GM21576 (cell line): Measurements from ENCODE around the gene SLC25A48.
"Not testable (repeated sequence)": the region's sequence is repeated elsewhere in the genome, so short reads cannot be mapped to it uniquely, and the experiment has no call there.

ENCODE experiments used
- ATAC-seq: cut with Tn5 transposase; IDR thresholded peaks from one replicate; pipeline ENCODE4 v1.9.1; 2021; ENCODE audit warnings: mild to moderate bottlenecking, moderate library complexity; ENCODE audit not compliant: unreplicated experiment

SLC25A48 gene

DNA sequence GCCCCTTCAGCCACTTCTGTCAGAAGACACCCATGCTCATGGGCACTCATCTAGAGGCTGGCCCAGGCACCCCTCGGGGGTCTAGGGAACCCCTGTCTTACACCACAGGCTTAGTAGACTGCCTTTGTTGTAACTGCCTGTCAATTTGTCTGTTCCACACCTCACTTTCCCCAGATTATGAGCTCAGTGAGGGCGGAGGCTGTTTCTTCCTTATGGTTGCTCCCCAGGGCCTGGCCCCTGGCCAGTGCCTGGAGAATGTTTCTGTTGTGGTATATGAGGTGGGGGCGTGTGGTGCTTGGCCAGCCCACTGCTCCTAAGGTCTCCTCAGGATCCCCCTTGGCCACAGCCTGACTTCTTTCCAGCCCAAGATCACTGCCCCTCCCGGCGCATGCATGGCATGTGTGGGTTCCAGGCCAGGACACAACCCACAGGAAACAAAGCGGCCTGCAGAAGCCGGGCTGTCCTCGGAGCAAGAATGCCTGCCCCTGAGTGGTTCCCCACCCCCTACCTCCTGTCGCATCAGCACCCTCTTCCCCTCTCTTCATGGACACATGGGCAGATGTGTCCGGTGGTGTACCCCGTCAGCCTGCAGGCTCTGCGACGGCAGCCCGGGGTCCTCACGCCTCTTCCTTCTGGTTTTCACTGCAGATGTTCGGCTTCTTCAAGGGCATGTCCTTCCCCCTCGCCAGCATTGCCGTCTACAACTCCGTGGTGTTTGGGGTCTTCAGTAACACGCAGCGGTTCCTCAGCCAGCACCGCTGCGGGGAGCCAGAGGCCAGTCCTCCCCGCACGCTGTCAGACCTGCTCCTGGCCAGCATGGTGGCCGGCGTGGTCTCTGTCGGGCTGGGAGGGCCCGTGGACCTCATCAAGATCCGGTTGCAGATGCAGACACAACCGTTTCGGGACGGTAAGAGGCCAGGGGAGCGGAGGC, 17.7 kb downstream of the SLC25A48 start:
- no peak for ATAC-seq

DNA sequence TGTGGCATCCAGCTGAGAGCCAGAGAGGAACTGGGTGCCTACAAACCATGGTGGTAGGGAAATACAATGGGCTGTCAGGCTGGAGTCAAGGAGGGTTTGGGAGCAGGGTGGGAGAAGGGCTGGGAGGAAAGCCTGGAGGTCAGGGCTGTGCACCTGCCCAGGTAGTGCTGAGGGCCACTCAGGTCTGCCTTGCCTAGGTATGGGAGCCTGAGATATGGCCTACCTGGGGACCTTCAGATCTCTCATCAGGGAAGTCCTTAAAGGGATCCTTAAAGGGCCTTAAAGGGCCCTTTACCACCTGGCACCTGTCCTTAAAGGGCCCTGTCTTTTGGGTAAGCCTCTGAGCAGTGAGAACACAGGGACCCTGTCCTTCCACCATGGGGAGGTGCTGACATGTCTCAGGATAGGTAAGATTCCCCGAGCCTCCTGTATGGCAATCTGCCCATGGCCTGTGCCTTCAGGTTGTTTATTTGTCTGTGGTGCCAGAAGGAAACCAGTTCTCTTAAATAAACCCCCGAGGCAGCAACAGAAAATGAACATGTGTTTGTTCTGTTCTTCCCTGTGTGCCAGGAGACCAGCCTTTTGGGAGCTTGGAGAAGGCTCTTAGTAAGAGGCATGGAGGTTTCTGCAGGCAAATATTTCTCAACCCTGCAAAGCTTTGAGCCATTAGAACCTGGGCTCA, 23.3 kb downstream of the SLC25A48 start:
- ATAC-seq: no peak

DNA sequence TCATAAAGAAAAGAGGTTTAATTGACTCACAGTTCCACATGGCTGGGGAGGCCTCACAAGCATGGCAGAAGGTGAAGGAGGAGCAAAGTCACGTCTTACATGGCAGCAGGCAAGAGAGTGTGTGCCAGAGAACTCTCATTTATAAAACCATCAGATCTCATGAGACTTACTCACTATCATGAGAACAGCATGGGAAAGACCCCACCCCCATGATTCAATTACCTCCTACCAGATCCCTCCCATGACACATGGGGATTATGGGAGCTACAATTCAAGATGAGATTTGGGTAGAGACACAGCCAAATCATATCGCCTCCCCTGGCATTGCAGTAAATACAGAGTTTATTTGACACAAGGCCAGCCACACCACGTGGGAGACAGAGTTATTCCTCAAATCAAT, 24.7 kb downstream of the SLC25A48 start:
- ATAC-seq: not testable (repeated sequence)

DNA sequence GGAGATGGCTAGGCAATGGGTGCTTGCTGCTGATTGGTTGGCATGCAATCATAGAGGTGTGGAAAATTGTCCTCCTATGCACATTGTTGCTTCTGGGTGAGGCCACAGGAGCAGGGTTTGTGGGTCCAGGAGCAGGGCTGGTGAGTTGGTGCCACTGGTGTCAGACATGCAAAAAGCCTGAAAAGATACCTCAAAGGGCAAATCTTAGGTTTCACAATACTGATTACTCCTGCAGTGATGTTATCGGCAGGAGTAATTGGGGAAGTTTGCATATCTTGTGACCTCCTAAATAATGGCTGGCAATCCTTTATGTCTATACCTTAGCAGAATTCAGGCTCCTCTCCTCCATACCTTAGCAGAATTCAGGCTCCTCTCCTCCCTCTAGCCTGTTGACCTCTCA, 25.2 kb downstream of the SLC25A48 start:
- no peak for ATAC-seq

DNA sequence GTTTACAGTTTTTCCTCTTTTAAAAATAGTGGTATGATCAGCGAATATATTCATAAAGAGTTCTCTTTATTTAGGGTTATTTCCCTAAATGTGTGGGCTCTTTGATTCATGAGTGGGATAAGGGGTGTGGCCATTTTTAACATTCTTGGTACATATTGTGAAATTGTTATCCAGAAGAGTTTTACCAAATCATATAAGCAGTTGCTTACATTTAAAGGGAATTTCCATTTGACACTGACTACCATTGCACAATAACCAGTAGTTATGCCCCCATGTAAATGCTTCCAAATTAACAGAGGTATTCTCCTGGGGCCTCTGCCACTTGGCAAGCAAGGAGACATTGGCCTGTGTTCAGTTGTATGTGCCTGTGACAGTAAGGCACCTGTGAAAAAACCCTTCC, 27.2 kb downstream of the SLC25A48 start:
- ATAC-seq: no peak

DNA sequence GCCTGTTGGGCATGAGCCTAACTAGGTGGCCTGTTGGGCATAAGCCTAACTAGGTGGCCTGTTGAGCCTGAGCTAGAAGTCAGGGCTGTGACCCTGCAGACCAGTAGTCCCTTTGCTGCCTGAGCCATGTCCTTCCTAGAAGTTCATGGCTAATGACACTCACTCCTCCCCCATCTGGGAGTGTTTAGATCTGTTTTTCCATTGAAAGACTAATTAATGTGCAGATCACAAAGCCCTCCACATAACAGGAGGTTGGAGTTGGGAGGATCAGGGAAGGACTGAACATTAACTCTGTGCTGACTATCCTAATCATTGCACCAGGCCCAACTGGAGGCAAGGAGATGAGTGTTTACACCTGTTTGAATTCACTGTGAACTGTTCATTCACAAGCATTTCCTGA, 27.6 kb downstream of the SLC25A48 start:
- no peak for ATAC-seq

DNA sequence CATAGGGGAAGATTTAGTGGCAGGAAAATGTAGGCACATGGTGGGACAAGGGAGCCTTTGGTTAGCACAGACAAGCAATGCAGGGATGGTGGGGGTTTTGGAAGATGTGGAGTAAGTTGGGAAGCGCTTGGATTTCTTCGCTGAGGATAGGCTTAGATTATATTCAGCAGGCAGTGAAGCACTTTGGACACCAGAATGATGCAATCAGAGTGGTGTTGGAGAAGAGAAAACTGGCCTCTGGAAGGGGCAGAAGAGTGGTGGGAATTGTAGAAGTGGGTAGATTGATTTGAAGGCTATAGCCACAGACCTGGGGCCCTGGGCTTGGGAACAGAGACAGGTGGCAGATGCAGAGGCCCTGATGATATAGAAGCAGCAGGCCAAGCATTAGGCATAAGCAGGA, 28.3 kb downstream of the SLC25A48 start:
- ATAC-seq: no peak

DNA sequence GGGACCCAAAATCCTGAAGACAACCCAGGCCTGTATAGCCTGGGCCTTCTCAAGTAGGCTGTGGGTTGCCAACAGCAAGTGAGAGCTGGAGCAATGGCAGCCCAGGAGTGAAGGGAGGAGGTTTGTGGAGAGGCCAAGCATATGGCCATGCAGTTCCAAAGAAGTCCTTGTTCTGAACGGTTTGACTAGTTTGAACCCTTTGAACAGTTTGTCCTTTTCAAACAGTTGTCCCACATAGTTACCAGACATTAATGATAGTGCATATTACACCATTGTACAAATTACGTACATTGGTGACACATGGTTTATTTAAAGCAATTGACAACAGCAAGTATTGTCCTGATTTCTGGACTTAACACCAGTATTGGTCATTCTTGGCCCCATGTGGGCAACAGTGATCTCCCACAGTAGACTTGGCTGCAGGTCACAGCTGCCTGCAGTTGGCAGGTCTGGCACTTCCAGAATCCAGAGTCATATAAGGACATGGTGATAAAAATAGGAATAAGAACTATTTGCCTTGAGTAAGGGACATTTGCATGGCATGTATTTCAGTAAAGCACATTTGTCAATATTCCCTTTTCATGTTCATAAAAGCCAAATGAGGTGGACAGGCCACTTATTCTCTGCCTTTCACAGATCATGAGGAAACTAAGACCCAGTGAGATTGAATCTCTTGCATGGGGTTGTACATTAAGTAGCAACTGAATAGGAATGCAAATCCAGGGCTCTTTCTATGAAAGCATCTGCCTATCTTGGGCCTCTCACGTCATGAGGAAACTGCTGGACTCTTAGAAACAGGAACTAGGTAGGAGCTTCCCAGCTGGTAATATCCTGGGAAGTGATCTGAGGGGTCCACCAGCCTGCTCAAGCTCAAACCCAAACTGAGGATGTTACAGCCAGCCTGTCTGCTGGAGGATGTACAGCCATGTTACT, 30.3 kb downstream of the SLC25A48 start:
- ATAC-seq: no peak

DNA sequence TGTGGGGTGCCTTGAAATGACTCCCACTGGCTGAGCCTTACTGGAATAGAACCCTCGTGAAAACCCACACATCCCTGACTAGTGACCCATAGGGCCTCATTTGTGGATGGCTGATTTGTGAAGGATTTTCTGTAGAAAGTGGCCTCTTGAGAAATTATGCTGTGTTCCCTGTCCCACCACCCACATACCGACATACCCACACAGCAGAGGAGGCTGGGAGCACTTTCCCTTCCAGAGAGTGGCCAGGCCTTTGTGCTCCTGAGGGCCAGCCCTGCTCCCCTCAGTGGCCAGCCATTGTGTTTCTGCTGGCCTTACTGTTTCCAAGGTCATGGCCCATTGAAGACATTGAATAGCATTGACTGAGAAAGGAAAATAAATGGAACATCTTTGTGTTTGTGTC, 31.6 kb downstream of the SLC25A48 start:
- ATAC-seq: no peak

DNA sequence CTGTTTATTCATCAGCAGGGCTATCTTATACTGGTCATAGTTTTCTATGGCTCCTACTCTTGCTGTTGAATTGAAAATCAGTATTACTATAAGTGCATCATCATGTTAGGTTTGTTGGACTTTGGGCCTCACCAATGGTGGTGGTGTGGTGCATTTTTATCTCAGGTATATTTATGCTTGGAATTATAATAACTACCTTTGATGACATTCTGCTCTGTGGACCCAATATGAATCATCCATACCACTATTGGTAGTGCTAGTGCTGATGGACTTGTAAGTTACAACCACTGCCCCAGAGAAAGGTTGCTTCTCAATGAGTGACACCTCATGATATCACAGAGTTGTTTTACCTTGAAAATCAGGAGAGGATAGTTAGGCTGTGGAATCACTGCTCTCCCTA, 33.1 kb downstream of the SLC25A48 start:
- ATAC-seq: no peak

DNA sequence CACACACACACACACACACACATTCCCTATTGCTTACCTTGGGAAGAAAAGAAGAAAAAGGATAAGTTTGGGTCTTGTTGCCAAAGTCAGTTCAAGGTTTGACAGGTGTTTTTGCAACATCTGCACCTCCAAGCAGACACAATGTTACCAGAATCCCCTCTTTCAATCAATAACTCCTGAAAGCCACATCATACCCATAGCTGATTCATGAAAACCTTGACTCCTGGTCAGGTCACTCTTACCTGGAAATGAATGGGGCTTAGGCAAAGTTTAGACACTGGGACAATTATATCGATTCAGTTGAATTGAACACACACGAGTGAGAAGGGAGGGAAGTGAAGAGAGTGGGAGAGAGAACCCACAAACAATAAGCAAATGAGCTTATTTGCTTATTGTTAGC, 34.2 kb downstream of the SLC25A48 start:
- no peak for ATAC-seq

DNA sequence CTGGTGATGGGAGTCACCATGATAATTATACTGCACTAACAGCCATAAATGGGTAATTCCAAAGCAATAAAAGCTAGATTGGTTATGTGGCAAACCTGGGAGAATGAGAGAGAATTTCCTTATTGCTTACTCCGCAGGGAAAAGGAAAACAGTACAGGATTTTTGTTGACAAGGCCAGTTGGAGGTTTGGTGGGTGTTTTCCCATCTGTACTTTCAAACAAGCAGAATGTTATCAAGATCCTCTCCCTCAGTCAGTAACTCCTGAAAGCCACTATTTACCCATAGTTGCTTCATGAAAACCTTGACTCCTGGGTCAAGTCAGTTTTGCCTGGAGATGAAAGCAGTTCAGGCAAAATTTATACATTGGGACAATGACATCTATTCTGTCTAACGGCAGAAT, 34.8 kb downstream of the SLC25A48 start:
- ATAC-seq: no peak

DNA sequence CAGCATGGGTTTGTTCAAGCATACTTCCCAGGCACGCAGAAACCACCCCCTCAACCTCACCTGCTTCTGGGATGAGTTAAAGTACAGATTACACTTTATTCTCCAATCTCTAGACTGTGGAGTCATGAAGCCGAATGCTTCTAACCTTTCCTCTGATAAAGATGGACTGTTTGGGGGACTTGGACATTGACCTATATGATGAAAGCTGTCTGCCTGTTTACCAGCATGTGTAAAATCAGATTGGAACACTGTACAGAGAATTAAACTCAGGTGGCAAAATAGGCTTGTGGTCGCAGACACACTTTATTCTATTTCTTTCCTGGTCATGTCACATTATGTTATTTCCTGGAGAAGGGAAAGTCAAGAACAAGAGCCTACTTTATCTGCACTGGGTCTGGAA, 35.5 kb downstream of the SLC25A48 start:
- no peak for ATAC-seq

DNA sequence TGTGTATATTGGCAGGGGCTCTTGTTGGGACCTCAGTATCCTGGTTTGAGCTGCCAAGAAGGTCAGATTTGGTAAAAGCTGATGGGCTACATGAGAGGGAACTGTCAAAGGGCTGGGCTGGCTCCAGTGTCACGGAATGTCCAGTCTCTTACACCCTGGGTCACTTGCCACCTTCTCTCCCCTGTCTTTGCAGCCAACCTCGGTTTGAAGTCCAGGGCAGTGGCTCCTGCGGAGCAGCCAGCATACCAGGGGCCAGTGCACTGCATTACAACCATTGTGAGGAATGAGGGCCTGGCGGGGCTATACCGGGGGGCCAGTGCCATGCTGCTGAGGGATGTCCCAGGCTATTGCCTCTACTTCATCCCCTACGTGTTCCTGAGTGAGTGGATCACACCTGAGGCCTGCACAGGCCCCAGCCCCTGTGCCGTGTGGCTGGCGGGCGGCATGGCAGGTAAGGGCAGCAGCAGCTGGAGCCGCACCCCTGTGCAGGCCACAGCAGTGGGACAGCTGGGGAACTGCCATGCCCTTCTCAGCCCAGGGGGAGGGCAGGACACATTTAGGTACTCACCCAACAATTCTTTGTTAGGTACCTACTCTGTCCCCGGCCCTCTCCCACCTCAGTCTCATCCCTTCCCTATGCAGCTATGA, 36.9 kb downstream of the SLC25A48 start:
- no peak for ATAC-seq

DNA sequence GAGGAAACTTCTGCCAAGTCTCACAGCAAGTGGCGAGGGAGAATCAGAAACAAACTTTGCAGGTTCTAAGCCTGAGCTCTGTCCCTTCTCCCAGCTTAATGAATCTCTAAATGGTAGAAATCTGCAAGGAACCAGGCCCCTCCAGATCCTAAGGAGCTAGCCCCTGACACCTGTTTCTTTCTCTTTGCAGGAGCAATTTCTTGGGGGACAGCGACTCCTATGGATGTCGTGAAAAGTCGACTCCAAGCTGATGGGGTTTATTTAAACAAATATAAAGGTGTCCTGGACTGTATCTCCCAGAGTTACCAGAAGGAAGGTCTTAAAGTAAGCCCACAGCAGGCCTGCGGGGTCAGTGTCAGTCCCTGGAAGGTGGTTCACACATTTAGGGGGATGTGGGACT, 39.4 kb downstream of the SLC25A48 start:
- no peak for ATAC-seq

DNA sequence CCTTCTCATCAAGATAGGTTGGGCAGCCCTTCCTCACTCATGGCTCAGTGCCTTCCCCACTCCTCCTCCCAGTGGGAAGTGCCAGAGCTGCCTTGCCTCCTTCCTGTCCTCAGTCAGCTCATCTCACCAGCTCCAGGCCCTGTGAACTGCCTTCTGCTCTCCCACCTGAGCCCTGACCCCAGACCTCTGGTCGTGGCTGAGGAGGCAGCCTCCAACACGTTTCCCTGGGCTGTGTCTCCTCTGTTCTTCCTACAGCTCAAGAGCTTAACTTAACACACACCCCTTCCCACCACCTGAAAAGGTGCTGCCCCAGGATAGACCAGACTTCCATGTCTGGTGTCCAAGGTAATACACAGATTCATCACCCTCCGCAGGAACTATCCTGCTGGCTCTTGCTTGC, 40.0 kb downstream of the SLC25A48 start:
- ATAC-seq: no peak

DNA sequence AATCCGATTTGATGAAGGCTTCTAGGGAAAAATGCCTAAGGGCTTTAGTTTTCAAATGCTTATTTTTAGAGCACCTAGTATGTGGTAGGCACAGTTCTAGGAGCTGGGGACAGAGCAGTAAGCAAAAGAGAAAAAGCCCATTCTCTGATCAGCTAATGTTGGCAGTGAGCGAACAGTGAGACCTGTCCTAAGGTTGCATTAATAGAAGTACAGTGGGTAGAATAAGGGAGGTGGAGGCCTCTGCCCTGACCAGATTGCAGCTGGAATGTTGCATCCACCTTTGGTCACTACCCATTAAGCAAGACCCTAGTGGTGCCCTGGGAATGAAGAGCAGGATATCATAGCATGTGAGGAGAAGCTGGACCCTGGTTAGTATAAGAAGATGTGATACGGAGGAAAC, 41.1 kb downstream of the SLC25A48 start:
- ATAC-seq: no peak

DNA sequence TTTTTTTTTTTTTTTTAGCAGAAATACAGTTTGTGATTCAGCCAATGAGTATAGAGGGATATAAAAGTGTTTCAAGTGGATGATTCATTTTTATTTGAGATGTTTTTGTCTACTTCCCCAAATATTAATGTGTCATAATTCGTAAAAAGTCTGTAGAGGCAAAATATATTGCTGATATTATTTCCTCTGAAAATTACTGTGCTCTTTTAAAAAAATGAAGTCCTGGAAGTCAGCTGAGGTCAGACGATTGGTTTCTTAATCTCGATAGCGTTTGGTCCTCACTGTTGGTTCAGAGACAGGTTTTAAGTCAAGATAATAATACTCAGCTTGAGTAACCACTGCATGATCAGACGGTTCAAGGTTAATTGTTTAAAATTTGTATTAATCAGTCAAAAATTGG, 41.7 kb downstream of the SLC25A48 start:
- ATAC-seq: no peak

DNA sequence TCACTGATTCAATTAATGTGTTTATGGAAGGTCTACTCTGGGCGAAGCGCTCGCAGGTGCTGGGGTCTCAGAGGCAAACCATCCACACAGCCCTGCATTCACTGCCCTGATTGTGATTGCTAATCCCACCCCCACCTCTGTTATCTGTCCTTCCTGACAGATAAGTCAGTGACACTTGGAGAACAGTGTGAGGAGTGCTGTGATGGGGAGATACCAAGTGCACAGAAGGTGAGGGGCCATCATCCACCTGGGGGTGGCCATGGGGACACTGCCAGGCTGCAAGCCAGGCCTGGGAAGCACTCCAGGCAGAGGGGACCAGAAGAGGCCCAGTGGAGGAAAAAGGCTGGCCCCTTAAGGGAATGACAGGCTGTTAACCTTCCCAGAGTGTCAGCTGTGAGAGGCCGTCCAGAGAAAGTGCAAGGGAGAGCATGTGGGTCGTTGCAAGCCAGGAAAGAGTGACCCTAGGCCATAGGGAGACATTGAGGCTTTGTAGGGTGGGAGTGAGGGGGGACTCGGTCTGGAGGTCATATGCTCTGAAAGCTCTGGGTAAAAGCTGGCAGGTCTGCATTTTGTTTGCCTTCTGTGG, 43.2 kb downstream of the SLC25A48 start:
- no peak for ATAC-seq

DNA sequence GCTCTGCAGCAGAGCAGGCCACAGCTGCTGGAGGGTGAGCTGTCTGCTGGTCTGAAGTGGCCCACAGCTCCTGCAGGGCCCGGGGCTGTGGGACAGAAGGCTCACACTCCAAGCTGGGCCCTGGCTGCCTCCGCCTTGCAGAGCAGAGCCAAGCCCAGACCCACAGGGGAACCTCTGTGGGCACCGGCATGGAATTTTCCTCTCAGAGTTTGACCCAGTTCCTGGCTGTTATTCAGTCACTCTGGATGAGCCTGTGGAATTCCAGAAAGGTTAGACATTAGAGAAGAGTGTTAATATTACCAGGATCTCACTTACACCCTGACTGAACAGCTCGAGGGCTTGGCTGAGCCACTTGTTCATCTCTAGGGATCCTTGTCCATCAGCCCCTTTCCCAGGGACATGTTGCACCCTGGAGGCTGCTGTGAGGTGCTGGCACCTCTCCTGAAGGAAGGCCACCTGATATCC, 43.7 kb downstream of the SLC25A48 start:
- ATAC-seq: no peak
